A549 (cell line): ENCODE data around the gene SEPTIN3. TPM values are rescaled to one million over a fixed set of nuclear protein-coding genes. Genes with fewer than 3 reads are reported as not detected.

Experiments used
- ATAC-seq, 2 experiments: fragments of 200-7000 bp in 1 of 2; fragments of >200 bp in 1 of 2; cut with Nextera tagmentation in 1 of 2; cut with Tn5 transposase in 1 of 2; 3 replicates each; pipeline versions ENCODE4 v1.8.0 to v1.9.1; 2018 to 2020; ENCODE audit warnings: mild to moderate bottlenecking in 1 of 2, moderate library complexity in 1 of 2
- CTCF ChIA-PET: fragments of 300-600 bp; sonication (Branson Sonifier 250); formaldehyde crosslinking; extraction: SDS; loops from one replicate; lab custom pipeline; 2021; ENCODE audit warnings: antibody characterized with exemption, inconsistent platforms; lab: Yijun Ruan, JAX
- POLR2A ChIA-PET: fragments of 350-600 bp; formaldehyde crosslinking; extraction: SDS; loops from one replicate; lab custom pipeline; 2021; ENCODE audit warnings: antibody characterized with exemption, inconsistent platforms; lab: Yijun Ruan, JAX
- DNase-seq, 2 experiments: peaks; one replicate each; pipeline versions ENCODE4 v3.0.0 to v3.0.0-alpha.2; 2011 to 2016; ENCODE audit warnings: low read depth in 1 of 2, low spot score in 1 of 2
- FAIRE-seq: peaks from 2 replicates; lab custom pipeline; 2011; peaks lifted over from hg19 to GRCh38; lab: Jason Lieb, UNC
- H3K27ac ChIP-seq, 2 experiments: fragments of >200 bp; sonication (Bioruptor Twin); formaldehyde crosslinking; 3 replicates each; pipeline ENCODE4 v1.5.1; 2016 to 2017
- H3K4me1 ChIP-seq: fragments of >200 bp; sonication (Bioruptor Twin); formaldehyde crosslinking; 3 replicates; pipeline ENCODE4 v1.6.1; 2016
- H3K4me2 ChIP-seq: fragments of >200 bp; sonication (Bioruptor Twin); formaldehyde crosslinking; 3 replicates; pipeline ENCODE4 v1.6.1; 2016
- H3K4me3 ChIP-seq: fragments of >200 bp; sonication (Bioruptor Twin); formaldehyde crosslinking; 3 replicates; pipeline ENCODE4 v1.5.1; 2016
- H3K9me3 ChIP-seq: fragments of >200 bp; sonication (Bioruptor Twin); formaldehyde crosslinking; 3 replicates; pipeline ENCODE4 v1.6.1; 2016
- CBX8 ChIP-seq: fragments of 200-600 bp; sonication (generic); IDR thresholded peaks from 2 replicates; pipeline ENCODE4 v1.6.1; 2016
- CHD2 ChIP-seq: fragments of 150-350 bp; IDR thresholded peaks from 2 replicates; pipeline ENCODE4 v1.6.1; 2014; ENCODE audit warnings: low read length; ENCODE audit not compliant: partially characterized antibody
- JUNB ChIP-seq: fragments of >200 bp; sonication (Bioruptor Twin); formaldehyde crosslinking; IDR thresholded peaks from 2 replicates; pipeline ENCODE4 v1.6.1; 2016
- KDM1A ChIP-seq: fragments of 200-600 bp; sonication (generic); IDR thresholded peaks from 2 replicates; pipeline ENCODE4 v1.6.1; 2016; ENCODE audit warnings: low read depth, mild to moderate bottlenecking
- MAFK ChIP-seq: fragments of 450-650 bp; IDR thresholded peaks from 2 replicates; pipeline ENCODE4 v1.6.1; 2014; ENCODE audit not compliant: partially characterized antibody
- NPAS2 ChIP-seq: fragments of 250-450 bp; sonication (Bioruptor Pico); IDR thresholded peaks from 2 replicates; pipeline ENCODE4 v1.8.0; 2022; ENCODE audit warnings: mild to moderate bottlenecking, moderate library complexity, borderline replicate concordance
- POLR2AphosphoS2 ChIP-seq: conservative IDR thresholded peaks from 2 replicates; pipeline ENCODE4 v1.6.1; 2012; ENCODE audit warnings: low read length, improper control_type of control experiment, inconsistent platforms
- RARB ChIP-seq: fragments of 250-450 bp; sonication (Bioruptor Pico); IDR thresholded peaks from 2 replicates; pipeline ENCODE4 v1.8.0; 2021; ENCODE audit warnings: mild to moderate bottlenecking, moderate library complexity
- ZC3H11A ChIP-seq: fragments of 450-650 bp; IDR thresholded peaks from 2 replicates; pipeline ENCODE4 v1.6.1; 2014; ENCODE audit warnings: antibody characterized with exemption, mild to moderate bottlenecking
- WGBS: methylation state at CpG from one replicate; pipeline ENCODE4 v1.1.6; 2017; ENCODE audit errors: missing lambda C conversion rate; 5-methylcytosine and 5-hydroxymethylcytosine counted together
- polyA plus RNA-seq, 4 experiments: library from polyadenylated mRNA; depleted of rRNA in 3 of 4; stranded (reverse); fragments of >200 nt; fragmentation: RNase III in 1 of 4; extraction: RNeasy Plus Mini Kit Qiagen cat#74134 plus additional on column Dnase treatment in 1 of 4; gene quantifications; 2 replicates in 3 of 4; 3 replicates in 1 of 4; pipeline ENCODE4 v1.2.3, GENCODE V29; 2011 to 2017
- TF ChIP-seq, protein P1 (sequence below): fragments of 450-650 bp; IDR thresholded peaks from 2 replicates; pipeline ENCODE4 v1.6.1; 2014; ENCODE audit warnings: antibody characterized with exemption
- TF ChIP-seq, protein P2 (sequence below): fragments of 200-600 bp; sonication (generic); IDR thresholded peaks from 2 replicates; pipeline ENCODE4 v1.6.1; 2016; ENCODE audit warnings: antibody characterized with exemption, mild to moderate bottlenecking, moderate library complexity
- TF ChIP-seq, protein P3 (sequence below): fragments of 150-350 bp; IDR thresholded peaks from 2 replicates; pipeline ENCODE4 v1.6.1; 2014; ENCODE audit warnings: low read depth, mild to moderate bottlenecking, low read length

Gene SEPTIN3
- polyA plus RNA-seq, 2 of the 4 experiments (the other 2 are of a cell fraction) = 1.1 to 1.3 TPM

DNA sequence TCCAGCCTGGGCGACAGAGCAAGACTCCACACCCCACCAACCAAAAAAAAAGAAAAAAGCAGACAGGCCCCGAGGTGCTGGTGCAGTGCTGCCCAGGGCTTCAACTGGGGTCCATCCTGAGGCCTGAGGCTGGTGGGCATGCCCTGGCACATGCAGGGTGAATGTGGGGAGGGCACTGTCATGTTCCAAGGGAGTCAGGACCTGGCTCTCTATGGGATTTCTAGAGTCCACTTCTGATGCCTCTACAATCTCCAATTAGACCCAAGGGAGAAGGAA is 32.4 kb upstream of the SEPTIN3 start:
- TF ChIP-seq JUNB = no peak
- no peak for TF ChIP-seq MAFK
- TF ChIP-seq, protein P1, sequence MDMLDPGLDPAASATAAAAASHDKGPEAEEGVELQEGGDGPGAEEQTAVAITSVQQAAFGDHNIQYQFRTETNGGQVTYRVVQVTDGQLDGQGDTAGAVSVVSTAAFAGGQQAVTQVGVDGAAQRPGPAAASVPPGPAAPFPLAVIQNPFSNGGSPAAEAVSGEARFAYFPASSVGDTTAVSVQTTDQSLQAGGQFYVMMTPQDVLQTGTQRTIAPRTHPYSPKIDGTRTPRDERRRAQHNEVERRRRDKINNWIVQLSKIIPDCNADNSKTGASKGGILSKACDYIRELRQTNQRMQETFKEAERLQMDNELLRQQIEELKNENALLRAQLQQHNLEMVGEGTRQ = no peak
- no peak for TF ChIP-seq POLR2AphosphoS2
- TF ChIP-seq, all 56 proteins: peak for 0
- CTCF ChIA-PET = interaction anchor here (2.4 to 6.2 kb wide), 2 partner anchors 10 to 238 kb away, joined by 10 to 81 read pairs; partner anchors contain the start of genes MEI1 and TNFRSF13C
- H3K9me3 ChIP-seq = no peaks in the 10 kb centered on the region
- H3K4me3 ChIP-seq = no peak overlapping the region
- ATAC-seq = no peak
- POLR2A ChIA-PET = no interaction called here
- no peak for FAIRE-seq
- H3K4me2 ChIP-seq = no peak overlapping the region
- no peak for DNase-seq
- H3K4me1 ChIP-seq = peaks cover 8% of the 10 kb centered on the region; the same call in 1 of the 3 replicates
- WGBS = 96% methylated on average over 2 of the region's 2 CpGs
- H3K27ac ChIP-seq = no peak overlapping the region

DNA sequence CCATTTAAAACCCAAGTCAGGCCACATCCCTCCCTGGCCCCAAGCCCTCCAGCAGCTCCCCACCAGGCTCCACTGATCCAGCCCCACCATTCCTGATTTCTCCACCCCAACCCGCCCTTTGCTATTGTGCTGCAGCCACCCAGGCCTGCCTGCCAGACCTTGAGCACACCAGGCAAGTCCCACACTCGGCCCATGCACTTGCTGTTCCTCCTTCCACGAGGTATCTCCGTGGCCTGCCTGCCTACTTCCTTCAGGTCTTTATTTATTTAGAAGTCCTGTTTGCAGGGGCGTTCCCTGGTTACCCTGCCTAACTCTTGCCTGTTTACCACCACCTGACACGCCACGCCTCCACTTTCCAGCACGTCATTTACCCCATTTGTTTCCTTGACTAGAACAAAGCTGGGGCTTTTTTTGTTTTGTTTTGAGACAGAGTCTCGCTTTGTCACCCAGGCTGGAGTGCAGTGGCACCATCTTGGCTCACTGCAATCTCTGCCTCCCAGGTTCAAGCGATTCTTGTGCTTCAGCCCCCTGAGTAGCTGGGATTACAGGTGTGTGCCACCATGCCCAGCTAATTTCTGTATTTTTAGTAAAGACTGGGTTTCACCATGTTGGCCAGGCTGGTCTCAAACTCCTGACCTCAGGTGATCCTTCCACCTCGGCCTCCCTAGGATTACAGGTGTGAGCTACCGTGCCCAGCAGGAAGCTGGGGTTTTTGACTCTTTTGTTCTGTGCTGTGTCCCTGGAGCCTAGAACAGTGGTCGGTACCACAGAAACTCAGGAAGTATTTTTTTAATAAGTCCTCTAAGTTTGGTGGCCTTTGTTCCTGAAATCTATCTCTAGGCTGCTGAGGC is 29.0 kb upstream of the SEPTIN3 start:
- CTCF ChIA-PET = interaction anchor here (0.8 to 6.2 kb wide), 31 partner anchors 12 to 351 kb away, joined by 3 to 81 read pairs (median 5); partner anchors contain the start of genes MEI1, PMM1, SMIM45 and TNFRSF13C
- Histone ChIP-seq H3K4me2 (no peak overlapping the region), H3K9me3 (no peaks in the 10 kb centered on the region), H3K4me1 (peaks cover 10% of the 10 kb centered on the region; the same call in 1 of the 3 replicates), H3K27ac (peak overlapping the region in 1 of 2 experiments; percentile 49; a peak in 2 of 6 replicates), H3K4me3 (no peak overlapping the region)
- POLR2A ChIA-PET = no interaction called here
- 67% methylated on average over 13 of the region's 13 CpGs for WGBS
- FAIRE-seq (no peak), ATAC-seq (peak; percentile 41 to 58; a peak in 4 of 6 replicates), DNase-seq (peak in 1 of 2 experiments; percentile 67)
- no peak for TF ChIP-seq CBX8
- TF ChIP-seq NPAS2 = no peak
- no peak for TF ChIP-seq CHD2
- TF ChIP-seq RARB (CRISPR knock-in tag) = no peak
- TF ChIP-seq, protein P2, sequence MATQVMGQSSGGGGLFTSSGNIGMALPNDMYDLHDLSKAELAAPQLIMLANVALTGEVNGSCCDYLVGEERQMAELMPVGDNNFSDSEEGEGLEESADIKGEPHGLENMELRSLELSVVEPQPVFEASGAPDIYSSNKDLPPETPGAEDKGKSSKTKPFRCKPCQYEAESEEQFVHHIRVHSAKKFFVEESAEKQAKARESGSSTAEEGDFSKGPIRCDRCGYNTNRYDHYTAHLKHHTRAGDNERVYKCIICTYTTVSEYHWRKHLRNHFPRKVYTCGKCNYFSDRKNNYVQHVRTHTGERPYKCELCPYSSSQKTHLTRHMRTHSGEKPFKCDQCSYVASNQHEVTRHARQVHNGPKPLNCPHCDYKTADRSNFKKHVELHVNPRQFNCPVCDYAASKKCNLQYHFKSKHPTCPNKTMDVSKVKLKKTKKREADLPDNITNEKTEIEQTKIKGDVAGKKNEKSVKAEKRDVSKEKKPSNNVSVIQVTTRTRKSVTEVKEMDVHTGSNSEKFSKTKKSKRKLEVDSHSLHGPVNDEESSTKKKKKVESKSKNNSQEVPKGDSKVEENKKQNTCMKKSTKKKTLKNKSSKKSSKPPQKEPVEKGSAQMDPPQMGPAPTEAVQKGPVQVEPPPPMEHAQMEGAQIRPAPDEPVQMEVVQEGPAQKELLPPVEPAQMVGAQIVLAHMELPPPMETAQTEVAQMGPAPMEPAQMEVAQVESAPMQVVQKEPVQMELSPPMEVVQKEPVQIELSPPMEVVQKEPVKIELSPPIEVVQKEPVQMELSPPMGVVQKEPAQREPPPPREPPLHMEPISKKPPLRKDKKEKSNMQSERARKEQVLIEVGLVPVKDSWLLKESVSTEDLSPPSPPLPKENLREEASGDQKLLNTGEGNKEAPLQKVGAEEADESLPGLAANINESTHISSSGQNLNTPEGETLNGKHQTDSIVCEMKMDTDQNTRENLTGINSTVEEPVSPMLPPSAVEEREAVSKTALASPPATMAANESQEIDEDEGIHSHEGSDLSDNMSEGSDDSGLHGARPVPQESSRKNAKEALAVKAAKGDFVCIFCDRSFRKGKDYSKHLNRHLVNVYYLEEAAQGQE = no peak
- TF ChIP-seq ZC3H11A = no peak
- TF ChIP-seq KDM1A = no peak
- TF ChIP-seq, protein P1 = no peak
- TF ChIP-seq, protein P3, sequence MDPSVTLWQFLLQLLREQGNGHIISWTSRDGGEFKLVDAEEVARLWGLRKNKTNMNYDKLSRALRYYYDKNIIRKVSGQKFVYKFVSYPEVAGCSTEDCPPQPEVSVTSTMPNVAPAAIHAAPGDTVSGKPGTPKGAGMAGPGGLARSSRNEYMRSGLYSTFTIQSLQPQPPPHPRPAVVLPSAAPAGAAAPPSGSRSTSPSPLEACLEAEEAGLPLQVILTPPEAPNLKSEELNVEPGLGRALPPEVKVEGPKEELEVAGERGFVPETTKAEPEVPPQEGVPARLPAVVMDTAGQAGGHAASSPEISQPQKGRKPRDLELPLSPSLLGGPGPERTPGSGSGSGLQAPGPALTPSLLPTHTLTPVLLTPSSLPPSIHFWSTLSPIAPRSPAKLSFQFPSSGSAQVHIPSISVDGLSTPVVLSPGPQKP = no peak
